ENCODE results near the gene FN3K.

DNA sequence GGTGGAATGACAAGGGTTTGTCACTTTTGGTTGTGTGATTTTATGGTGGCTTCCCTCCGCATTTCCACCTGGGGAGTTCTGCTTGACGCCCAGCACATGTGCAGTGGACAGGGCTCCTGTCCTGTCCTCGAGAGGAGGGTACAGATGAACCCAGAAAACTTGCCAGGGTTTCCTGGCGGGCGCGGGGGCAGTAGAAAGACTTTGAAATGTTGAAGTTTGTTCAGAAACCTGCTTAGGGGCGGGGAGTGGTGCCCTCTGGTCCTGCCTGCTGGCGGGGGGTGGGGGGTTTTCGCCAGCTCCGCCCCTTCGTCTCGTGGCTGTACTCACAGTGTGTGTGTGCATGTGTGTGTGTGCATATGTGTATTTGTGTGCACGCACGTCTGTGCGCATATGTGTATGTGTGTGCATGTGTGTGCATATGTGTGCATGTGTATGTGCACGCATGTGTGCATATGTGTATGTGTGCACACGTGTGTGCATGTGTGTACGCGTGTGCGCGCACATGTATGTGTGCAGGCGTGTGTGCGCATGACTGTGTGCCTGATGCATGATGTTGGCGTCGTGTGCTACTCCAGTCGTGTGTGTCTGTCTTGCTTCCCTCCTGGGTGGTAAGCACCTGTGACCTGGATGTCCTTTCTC, 12.1 kb upstream of the FN3K start:
- TF ChIP-seq POLR2AphosphoS5 (IDR thresholded peaks at IDR 0.05; ENCODE audit: insufficient read depth, low read depth, low read length) (no peak), EZH2 (IDR thresholded peaks at IDR 0.05; ENCODE audit: borderline replicate concordance, low read depth, low read length, severe bottlenecking) (no peak), POLR2A (IDR thresholded peaks at IDR 0.05; ENCODE audit: low read depth, low read length) (no peak), GATA2 (IDR thresholded peaks at IDR 0.05; ENCODE audit: insufficient read depth, insufficient read length, low read depth, low read length) (no peak), FOS (IDR thresholded peaks at IDR 0.05; ENCODE audit: borderline replicate concordance, insufficient read depth, low read length) (no peak), JUN (IDR thresholded peaks at IDR 0.05; ENCODE audit: borderline replicate concordance, insufficient read depth, insufficient read length, low read depth) (no peak)
- TF ChIP-seq, protein P1, sequence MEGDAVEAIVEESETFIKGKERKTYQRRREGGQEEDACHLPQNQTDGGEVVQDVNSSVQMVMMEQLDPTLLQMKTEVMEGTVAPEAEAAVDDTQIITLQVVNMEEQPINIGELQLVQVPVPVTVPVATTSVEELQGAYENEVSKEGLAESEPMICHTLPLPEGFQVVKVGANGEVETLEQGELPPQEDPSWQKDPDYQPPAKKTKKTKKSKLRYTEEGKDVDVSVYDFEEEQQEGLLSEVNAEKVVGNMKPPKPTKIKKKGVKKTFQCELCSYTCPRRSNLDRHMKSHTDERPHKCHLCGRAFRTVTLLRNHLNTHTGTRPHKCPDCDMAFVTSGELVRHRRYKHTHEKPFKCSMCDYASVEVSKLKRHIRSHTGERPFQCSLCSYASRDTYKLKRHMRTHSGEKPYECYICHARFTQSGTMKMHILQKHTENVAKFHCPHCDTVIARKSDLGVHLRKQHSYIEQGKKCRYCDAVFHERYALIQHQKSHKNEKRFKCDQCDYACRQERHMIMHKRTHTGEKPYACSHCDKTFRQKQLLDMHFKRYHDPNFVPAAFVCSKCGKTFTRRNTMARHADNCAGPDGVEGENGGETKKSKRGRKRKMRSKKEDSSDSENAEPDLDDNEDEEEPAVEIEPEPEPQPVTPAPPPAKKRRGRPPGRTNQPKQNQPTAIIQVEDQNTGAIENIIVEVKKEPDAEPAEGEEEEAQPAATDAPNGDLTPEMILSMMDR (IDR thresholded peaks at IDR 0.05; ENCODE audit: extremely low read depth in 1 of 2, insufficient read depth in 1 of 2, low read depth in 1 of 2, low read length in 2 of 2), result no peak
- TF ChIP-seq, protein P2, sequence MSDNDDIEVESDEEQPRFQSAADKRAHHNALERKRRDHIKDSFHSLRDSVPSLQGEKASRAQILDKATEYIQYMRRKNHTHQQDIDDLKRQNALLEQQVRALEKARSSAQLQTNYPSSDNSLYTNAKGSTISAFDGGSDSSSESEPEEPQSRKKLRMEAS (IDR thresholded peaks at IDR 0.05; ENCODE audit: insufficient read depth, insufficient read length), result no peak
